Right cardiac atrium (tissue), 5 donors: ENCODE data around the gene ITCH. TPM values are rescaled to one million over a fixed set of nuclear protein-coding genes. Genes with fewer than 3 reads are reported as not detected.

Experiments used
- ATAC-seq, 2 donors: fragments of 200-7000 bp; cut with Tn5 transposase; one replicate each; pipeline versions ENCODE4 v1.8.0 to v1.9.1; 2020; ENCODE audit warnings: moderate library complexity in 2 of 2, mild to moderate bottlenecking in 1 of 2
- DNase-seq, 3 donors: peaks; one replicate each; pipeline ENCODE4 v3.0.0-alpha.2; 2020
- H3K27ac ChIP-seq: one replicate; pipeline ENCODE4 v1.5.1; 2013; ENCODE audit warnings: mild to moderate bottlenecking, low read length, control low read depth, moderate library complexity
- H3K27me3 ChIP-seq: one replicate; pipeline ENCODE4 v1.6.1; 2013; ENCODE audit not compliant: control insufficient read depth, insufficient read depth
- H3K4me1 ChIP-seq: one replicate; pipeline ENCODE4 v1.6.1; 2013; ENCODE audit warnings: low read length; ENCODE audit not compliant: control insufficient read depth, insufficient read depth
- H3K4me3 ChIP-seq: one replicate; pipeline ENCODE4 v1.5.1; 2013; ENCODE audit warnings: low read length, control low read depth
- H3K9me3 ChIP-seq: one replicate; pipeline ENCODE4 v1.6.1; 2013; ENCODE audit warnings: low read length; ENCODE audit not compliant: control insufficient read depth
- WGBS: extraction: QIAGEN DNeasy Blood & Tissue Kit; methylation state at CpG from one replicate; pipeline ENCODE4 v1.1.7; 2013; 5-methylcytosine and 5-hydroxymethylcytosine counted together
- intact Hi-C, 4 donors: fragments of 100-400 bp; cut with DNase I; formaldehyde crosslinking; loops; one replicate each; pipeline versions ENCODE4 v1.11.0 to v1.14.0; 2022 to 2023
- polyA plus RNA-seq: library from polyadenylated mRNA; stranded (reverse); fragments of 200-250 nt; gene quantifications from one replicate; pipeline ENCODE4 v1.2.3, GENCODE V29; 2013
- total RNA-seq, 4 donors: library from RNA; stranded (reverse); fragmentation: NEBNext Ultra II Directional; extraction: Animal tissue kit (Norgen Biotek cat#: 25700); gene quantifications; one replicate each; pipeline ENCODE4 v1.2.1, GENCODE V29; 2021
- donor health status: healthy with polysubstance abuse.
- donor health status: DM: no; HTN: yes; CAD: no.
- donor health status: DM: no; HTN: no; CAD: no.
- donor health status: DM: no; HTN: yes; CAD: no; lungs with severe emphysema.
- donor health status: DM: yes; HTN: yes; CAD: no.

Gene ITCH
- total and polyA plus RNA-seq, 5 donors: 9.7 to 54.9 (median 48.6) TPM

- DNase-seq: no peak
- 85% methylated on average over 7 of the region's 7 CpGs for WGBS
- no peak for ATAC-seq
- Histone ChIP-seq H3K4me1 (peaks cover 6% of the 10 kb centered on the region), H3K27ac (peak overlapping the region; percentile 19), H3K4me3 (no peak overlapping the region), H3K27me3 (no peaks in the 10 kb centered on the region), H3K9me3 (no peaks in the 10 kb centered on the region)
- intact Hi-C loops: loop anchor here in 1 of 4 donors (10.0 kb wide), 1 partner anchor 211 kb away; no protein-coding TSS in a partner anchor
Measured at GRCh38 chr20:34525342-34525708, 162.3 kb downstream of the ITCH start.

- H3K4me3 ChIP-seq: no peak overlapping the region
- ATAC-seq (peak; percentile 76 to 91), DNase-seq (peak; percentile 82 to 84 (median 82))
- no peaks in the 10 kb centered on the region for H3K9me3 ChIP-seq
- peaks cover 6% of the 10 kb centered on the region for H3K4me1 ChIP-seq
- H3K27me3 ChIP-seq: no peaks in the 10 kb centered on the region
- intact Hi-C loops: loop anchor here in 1 of 4 donors (10.0 kb wide), 1 partner anchor 211 kb away; no protein-coding TSS in a partner anchor
- 31% methylated on average over 14 of the region's 14 CpGs for WGBS
- H3K27ac ChIP-seq: peak overlapping the region; percentile 58
Measured at GRCh38 chr20:34525709-34526416, 162.8 kb downstream of the ITCH start.

- Histone ChIP-seq H3K27me3 (no peaks in the 10 kb centered on the region), H3K9me3 (no peaks in the 10 kb centered on the region), H3K4me3 (no peak overlapping the region), H3K27ac (peak overlapping the region; percentile 58), H3K4me1 (peaks cover 6% of the 10 kb centered on the region)
- DNase-seq: no peak
- intact Hi-C loops: loop anchor here in 1 of 4 donors (10.0 kb wide), 1 partner anchor 212 kb away; no protein-coding TSS in a partner anchor
- ATAC-seq: no peak
- WGBS: 83% methylated on average over 5 of the region's 5 CpGs
Measured at GRCh38 chr20:34526466-34526865, 163.4 kb downstream of the ITCH start.

- Histone ChIP-seq H3K4me1 (peaks cover 6% of the 10 kb centered on the region), H3K9me3 (no peaks in the 10 kb centered on the region), H3K4me3 (no peak overlapping the region), H3K27ac (peak overlapping the region; percentile 6), H3K27me3 (no peaks in the 10 kb centered on the region)
- WGBS: 89% methylated on average over 10 of the region's 10 CpGs
- intact Hi-C loops: loop anchor here in 1 of 4 donors (10.0 kb wide), 1 partner anchor 212 kb away; no protein-coding TSS in a partner anchor
- no peak for ATAC-seq
- no peak for DNase-seq
Measured at GRCh38 chr20:34527016-34527415, 163.9 kb downstream of the ITCH start.

- peaks cover 6% of the 10 kb centered on the region for H3K4me1 ChIP-seq
- no peaks in the 10 kb centered on the region for H3K9me3 ChIP-seq
- ATAC-seq: peak; percentile 13 to 49
- DNase-seq: peak in 2 of 3 donors; percentile 75 to 77
- whole genome bisulfite sequencing: 57% methylated on average over 5 of the region's 5 CpGs
- no peak overlapping the region for H3K27ac ChIP-seq
- intact Hi-C loops: loop anchor here in 1 of 4 donors (10.0 kb wide), 1 partner anchor 214 kb away; no protein-coding TSS in a partner anchor
- H3K4me3 ChIP-seq: no peak overlapping the region
- H3K27me3 ChIP-seq: no peaks in the 10 kb centered on the region
Measured at GRCh38 chr20:34528921-34529297, 165.8 kb downstream of the ITCH start.

- no peak overlapping the region for H3K4me3 ChIP-seq
- H3K27ac ChIP-seq: no peak overlapping the region
- no peaks in the 10 kb centered on the region for H3K27me3 ChIP-seq
- ATAC-seq: no peak
- DNase-seq: peak in 1 of 3 donors; percentile 13
- H3K9me3 ChIP-seq: no peaks in the 10 kb centered on the region
- intact Hi-C loops: loop anchor here in 1 of 4 donors (10.0 kb wide), 1 partner anchor 215 kb away; no protein-coding TSS in a partner anchor
- peaks cover 6% of the 10 kb centered on the region for H3K4me1 ChIP-seq
- 75% methylated on average over 3 of the region's 3 CpGs for WGBS
Measured at GRCh38 chr20:34529742-34530141, 166.7 kb downstream of the ITCH start.

- Histone ChIP-seq H3K9me3 (no peaks in the 10 kb centered on the region), H3K4me1 (peaks cover 6% of the 10 kb centered on the region), H3K27ac (no peak overlapping the region), H3K4me3 (no peak overlapping the region), H3K27me3 (no peaks in the 10 kb centered on the region)
- intact Hi-C loops: no loop called here
- DNase-seq: no peak
- no peak for ATAC-seq
- WGBS: 80% methylated on average over 5 of the region's 5 CpGs
Measured at GRCh38 chr20:34530342-34530741, 167.3 kb downstream of the ITCH start.

GRCh38 chr20:34531608-34532265 lies 168.7 kb downstream of the ITCH start:
- Histone ChIP-seq H3K27ac (no peak overlapping the region), H3K9me3 (no peaks in the 10 kb centered on the region), H3K4me3 (no peak overlapping the region), H3K4me1 (peaks cover 3% of the 10 kb centered on the region), H3K27me3 (no peaks in the 10 kb centered on the region)
- DNase-seq (no peak), ATAC-seq (no peak)
- WGBS: 84% methylated on average over 8 of the region's 8 CpGs
- intact Hi-C loops: no loop called here

- H3K27ac ChIP-seq: no peak overlapping the region
- H3K9me3 ChIP-seq: no peaks in the 10 kb centered on the region
- DNase-seq: peak in 1 of 3 donors; percentile 12
- WGBS: 80% methylated on average over 8 of the region's 8 CpGs
- no peaks in the 10 kb centered on the region for H3K27me3 ChIP-seq
- H3K4me3 ChIP-seq: no peak overlapping the region
- intact Hi-C loops: no loop called here
- no peaks in the 10 kb centered on the region for H3K4me1 ChIP-seq
- ATAC-seq: no peak
Measured at GRCh38 chr20:34532320-34532719, 169.2 kb downstream of the ITCH start.

- intact Hi-C loops: no loop called here
- no peak for ATAC-seq
Measured at GRCh38 chr20:34532756-34533155, 169.7 kb downstream of the ITCH start.

More at GRCh38 chr20:34532756-34533155, 169.7 kb downstream of the ITCH start:
- WGBS: 86% methylated on average over 7 of the region's 7 CpGs
- Histone ChIP-seq H3K27me3 (no peaks in the 10 kb centered on the region), H3K27ac (no peak overlapping the region), H3K4me1 (no peaks in the 10 kb centered on the region), H3K9me3 (no peaks in the 10 kb centered on the region), H3K4me3 (no peak overlapping the region)
- peak in 1 of 3 donors; percentile 41 for DNase-seq
